Mesenchymal stem cell (in vitro differentiated cells and primary cell): ENCODE measurements around the gene RAB11FIP2.

Source experiments
- DNase-seq: peaks from one replicate; pipeline ENCODE4 v3.0.0-alpha.2; 2013
- H2AFZ ChIP-seq: one replicate; pipeline ENCODE4 v1.6.1; 2013; ENCODE audit warnings: low read depth, mild to moderate bottlenecking, control low read depth, inconsistent platforms, low read length, moderate library complexity
- H2AK5ac ChIP-seq: 2 replicates; pipeline ENCODE4 v1.6.1; 2013; ENCODE audit warnings: low read length, moderate library complexity, mild to moderate bottlenecking, inconsistent platforms; ENCODE audit not compliant: severe bottlenecking
- H2BK120ac ChIP-seq: one replicate; pipeline ENCODE4 v1.6.1; 2013; ENCODE audit warnings: low read depth, mild to moderate bottlenecking, inconsistent platforms, low read length, moderate library complexity
- H2BK12ac ChIP-seq, 2 experiments: one replicate each; pipeline ENCODE4 v1.6.1; 2013; ENCODE audit warnings: inconsistent platforms in 2 of 2, low read length in 2 of 2, mild to moderate bottlenecking in 2 of 2, moderate library complexity in 2 of 2, control low read depth in 1 of 2
- H2BK15ac ChIP-seq: one replicate; pipeline ENCODE4 v1.6.1; 2013; ENCODE audit warnings: mild to moderate bottlenecking, low read depth, inconsistent platforms; ENCODE audit not compliant: poor library complexity, severe bottlenecking
- H2BK5ac ChIP-seq: 2 replicates; pipeline ENCODE4 v1.6.1; 2013; ENCODE audit warnings: low read depth, mild to moderate bottlenecking, low read length, control low read depth, inconsistent platforms; ENCODE audit not compliant: poor library complexity, severe bottlenecking
- H3K14ac ChIP-seq, 2 experiments: one replicate each; pipeline ENCODE4 v1.6.1; 2013; ENCODE audit warnings: inconsistent platforms in 2 of 2, low read length in 2 of 2, control low read depth in 1 of 2, mild to moderate bottlenecking in 1 of 2, moderate library complexity in 1 of 2
- H3K18ac ChIP-seq, 2 experiments: one replicate each; pipeline ENCODE4 v1.6.1; 2013; ENCODE audit warnings: inconsistent platforms in 2 of 2, low read length in 2 of 2, control low read depth in 1 of 2, low read depth in 1 of 2, mild to moderate bottlenecking in 1 of 2
- H3K23ac ChIP-seq, 2 experiments: one replicate each; pipeline ENCODE4 v1.6.1; 2013; ENCODE audit warnings: inconsistent platforms in 2 of 2, low read length in 2 of 2, mild to moderate bottlenecking in 2 of 2, moderate library complexity in 2 of 2, control low read depth in 1 of 2
- H3K27ac ChIP-seq: 2 replicates; pipeline ENCODE4 v1.5.1; 2013; ENCODE audit warnings: mild to moderate bottlenecking, moderate library complexity, low read length, control low read depth, inconsistent platforms; ENCODE audit not compliant: poor library complexity, severe bottlenecking
- H3K27me3 ChIP-seq, 2 experiments: 2 replicates each; pipeline versions ENCODE4 v1.6.1 to v1.7.0; 2013; ENCODE audit warnings: low read length in 2 of 2, mild to moderate bottlenecking in 2 of 2, moderate library complexity in 2 of 2, control low read depth in 1 of 2, inconsistent platforms in 1 of 2; ENCODE audit not compliant: control insufficient read depth in 1 of 2, insufficient read depth in 1 of 2
- H3K36me3 ChIP-seq, 2 experiments: 2 replicates each; pipeline versions ENCODE4 v1.6.1 to v1.7.0; 2013; ENCODE audit warnings: low read length in 2 of 2, control low read depth in 1 of 2, inconsistent platforms in 1 of 2, low read depth in 1 of 2, mild to moderate bottlenecking in 1 of 2; ENCODE audit not compliant: insufficient read depth in 2 of 2, control insufficient read depth in 1 of 2
- H3K4ac ChIP-seq, 2 experiments: one replicate each; pipeline ENCODE4 v1.6.1; 2013; ENCODE audit warnings: inconsistent platforms in 2 of 2, low read length in 2 of 2, mild to moderate bottlenecking in 2 of 2, moderate library complexity in 2 of 2, control low read depth in 1 of 2, low read depth in 1 of 2
- H3K4me1 ChIP-seq: 2 replicates; pipeline ENCODE4 v1.6.1; 2013; ENCODE audit warnings: low read depth, low read length, control low read depth; ENCODE audit not compliant: control insufficient read depth, insufficient read depth
- H3K4me2 ChIP-seq: 2 replicates; pipeline ENCODE4 v1.6.1; 2013; ENCODE audit warnings: low read length, mild to moderate bottlenecking, inconsistent platforms; ENCODE audit not compliant: poor library complexity, severe bottlenecking
- H3K4me3 ChIP-seq, 2 experiments: 2 replicates each; pipeline versions ENCODE4 v1.5.1 to v1.7.0; 2013; ENCODE audit warnings: low read length in 2 of 2, mild to moderate bottlenecking in 2 of 2, control low read depth in 1 of 2, low read depth in 1 of 2; ENCODE audit not compliant: insufficient read depth in 1 of 2
- H3K79me1 ChIP-seq: replicated peaks from 2 replicates; pipeline ENCODE4 v1.6.1; 2013; ENCODE audit warnings: mild to moderate bottlenecking, control low read depth, low read length, inconsistent platforms; ENCODE audit not compliant: poor library complexity, severe bottlenecking
- H3K9ac ChIP-seq: 2 replicates; pipeline ENCODE4 v1.7.0; 2013; ENCODE audit warnings: mild to moderate bottlenecking, low read length, moderate library complexity
- H3K9me3 ChIP-seq: 2 replicates; pipeline ENCODE4 v1.7.0; 2013; ENCODE audit warnings: mild to moderate bottlenecking, low read length; ENCODE audit not compliant: control insufficient read depth
- H4K8ac ChIP-seq: one replicate; pipeline ENCODE4 v1.6.1; 2013; ENCODE audit warnings: inconsistent platforms, mild to moderate bottlenecking, low read length, moderate library complexity
- H4K91ac ChIP-seq: one replicate; pipeline ENCODE4 v1.6.1; 2013; ENCODE audit warnings: mild to moderate bottlenecking, low read length, inconsistent platforms
- WGBS: methylation state at CpG from one replicate; pipeline ENCODE4 v1.1.7; 2013; ENCODE audit warnings: mixed read lengths; 5-methylcytosine and 5-hydroxymethylcytosine counted together

The RAB11FIP2 gene

GRCh38 chr10:118047880-118048279 lies 1.1 kb upstream of the RAB11FIP2 start:
- H4K8ac ChIP-seq: no peak overlapping the region
- H3K4ac ChIP-seq: no peak overlapping the region
- H3K18ac ChIP-seq: no peak overlapping the region
- no peak overlapping the region for H2AK5ac ChIP-seq
- peak overlapping the region; percentile 95 for H3K9ac ChIP-seq
- H3K79me1 ChIP-seq: peaks cover 5% of the 10 kb centered on the region
- no peaks in the 10 kb centered on the region for H3K36me3 ChIP-seq
- no peak overlapping the region for H3K4me2 ChIP-seq
- WGBS: 100% methylated on average over 2 of the region's 5 CpGs
- H4K91ac ChIP-seq: no peak overlapping the region
- H3K9me3 ChIP-seq: no peaks in the 10 kb centered on the region
- H2BK120ac ChIP-seq: no peak overlapping the region
- H3K27me3 ChIP-seq: no peaks in the 10 kb centered on the region
- no peak overlapping the region for H2BK5ac ChIP-seq
- H3K23ac ChIP-seq: no peak overlapping the region
- peak overlapping the region in 1 of 2 experiments; percentile 90 for H3K4me3 ChIP-seq
- no peak overlapping the region for H2BK15ac ChIP-seq
- peaks cover 5% of the 10 kb centered on the region for H3K4me1 ChIP-seq
- H3K14ac ChIP-seq: no peak overlapping the region
- no peak overlapping the region for H2BK12ac ChIP-seq
- DNase-seq: no peak
- no peak overlapping the region for H2AFZ ChIP-seq
- H3K27ac ChIP-seq: no peak overlapping the region

DNA sequence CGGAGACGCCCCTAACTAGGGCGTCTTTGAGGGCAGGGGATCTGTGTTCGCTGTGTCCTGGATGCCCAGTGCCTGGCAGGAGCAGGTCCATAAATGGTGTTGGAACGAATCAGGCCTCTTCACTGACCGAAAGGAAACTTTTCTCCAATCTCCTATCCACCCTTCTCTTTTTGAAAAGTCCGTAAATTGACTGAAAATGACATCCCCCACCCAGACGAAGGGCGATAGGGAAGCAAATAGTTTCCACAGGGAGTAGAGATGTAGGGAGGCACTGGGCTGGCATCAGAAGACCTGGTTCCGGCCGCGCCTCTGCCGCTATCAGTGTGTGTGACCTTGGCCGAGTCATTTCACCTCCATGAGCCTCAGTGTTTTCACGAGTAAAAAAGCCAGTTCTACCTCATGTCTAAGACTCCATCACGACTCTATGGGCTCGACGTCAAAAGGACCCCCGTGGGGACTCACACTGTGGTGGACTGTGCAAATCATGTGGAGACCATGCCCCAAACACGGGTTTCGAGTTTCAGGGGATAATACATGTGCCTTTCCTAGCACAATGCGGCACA lies 497 bp upstream of the RAB11FIP2 start:
- DNase-seq: no peak
- WGBS: 66% methylated on average over 20 of the region's 22 CpGs
- Histone ChIP-seq H3K18ac (peak overlapping the region; percentile 93 to 98), H3K23ac (no peak overlapping the region), H2AFZ (peak overlapping the region; percentile 91), H4K91ac (peak overlapping the region; percentile 20), H2BK12ac (no peak overlapping the region), H2BK5ac (no peak overlapping the region), H3K79me1 (peaks cover 5% of the 10 kb centered on the region), H3K14ac (no peak overlapping the region), H3K4ac (peak overlapping the region in 1 of 2 experiments; percentile 32), H2AK5ac (no peak overlapping the region), H2BK120ac (no peak overlapping the region), H2BK15ac (peak overlapping the region; percentile 83), H3K4me2 (peak overlapping the region; percentile 86), H3K9me3 (no peaks in the 10 kb centered on the region), H3K4me1 (peaks cover 5% of the 10 kb centered on the region), H4K8ac (peak overlapping the region; percentile 94), H3K36me3 (no peaks in the 10 kb centered on the region), H3K27ac (no peak overlapping the region), H3K9ac (peak overlapping the region; percentile 95), H3K27me3 (no peaks in the 10 kb centered on the region), H3K4me3 (peak overlapping the region; percentile 69 to 90)

GRCh38 chr10:118045837-118046394 lies 825 bp downstream of the RAB11FIP2 start:
- peaks cover 5% of the 10 kb centered on the region for H3K4me1 ChIP-seq
- no peak overlapping the region for H3K23ac ChIP-seq

DNA sequence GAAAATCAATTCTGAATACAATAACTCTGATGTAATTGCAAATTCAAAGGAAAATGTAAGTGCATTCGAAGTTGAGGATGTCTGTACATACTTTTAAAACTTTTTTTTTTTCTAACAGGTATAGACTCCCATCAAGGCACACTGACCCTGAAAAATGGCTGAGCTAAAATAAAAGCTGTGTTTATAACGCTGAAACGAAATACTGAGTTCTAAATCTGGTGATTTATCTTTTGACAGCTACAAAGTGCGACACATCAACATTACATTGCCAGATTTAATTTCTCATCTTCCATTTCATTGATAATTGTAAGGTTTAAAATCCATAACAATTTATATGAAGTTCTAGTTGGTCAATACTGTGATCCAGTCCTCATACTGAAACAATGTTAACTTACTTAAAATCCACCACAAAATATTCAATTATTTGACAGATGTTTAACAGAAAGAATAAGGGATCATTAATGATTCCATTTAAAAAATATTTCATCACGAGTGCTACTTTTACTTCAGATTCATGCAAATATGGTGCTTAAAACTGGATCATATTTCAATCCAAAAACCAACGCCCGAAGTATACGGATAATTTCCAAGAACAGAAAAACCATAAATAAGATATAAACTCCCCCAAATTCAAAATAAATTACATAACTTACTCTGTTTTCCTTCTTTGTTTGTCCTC lies 1.4 kb downstream of the RAB11FIP2 start:
- Histone ChIP-seq H4K91ac (no peak overlapping the region), H2BK120ac (no peak overlapping the region), H3K18ac (no peak overlapping the region), H3K9ac (peak overlapping the region; percentile 95), H2AFZ (no peak overlapping the region), H3K9me3 (no peaks in the 10 kb centered on the region), H2BK5ac (no peak overlapping the region), H3K27ac (no peak overlapping the region), H3K27me3 (no peaks in the 10 kb centered on the region), H2BK15ac (no peak overlapping the region), H3K4ac (no peak overlapping the region), H3K79me1 (peaks cover 5% of the 10 kb centered on the region), H3K36me3 (no peaks in the 10 kb centered on the region), H3K4me1 (peaks cover 5% of the 10 kb centered on the region), H2BK12ac (no peak overlapping the region), H4K8ac (no peak overlapping the region), H3K23ac (no peak overlapping the region), H3K4me3 (peak overlapping the region in 1 of 2 experiments; percentile 90), H2AK5ac (no peak overlapping the region), H3K4me2 (peak overlapping the region; percentile 86), H3K14ac (no peak overlapping the region)
- DNase-seq: no peak
- WGBS: 88% methylated on average over 8 of the region's 8 CpGs

More at GRCh38 chr10:118045837-118046394, 825 bp downstream of the RAB11FIP2 start:
- Histone ChIP-seq H2AK5ac (no peak overlapping the region), H2BK5ac (no peak overlapping the region), H2BK15ac (peak overlapping the region; percentile 96), H2BK12ac (no peak overlapping the region), H3K4me2 (peak overlapping the region; percentile 86), H3K4ac (peak overlapping the region in 1 of 2 experiments; percentile 81), H3K4me3 (peak overlapping the region; percentile 69 to 90), H3K14ac (peak overlapping the region in 1 of 2 experiments; percentile 61), H3K18ac (peak overlapping the region; percentile 93 to 98), H3K36me3 (no peaks in the 10 kb centered on the region), H3K27me3 (no peaks in the 10 kb centered on the region), H4K91ac (peak overlapping the region; percentile 98), H3K27ac (peak overlapping the region; percentile 6), H3K79me1 (peaks cover 5% of the 10 kb centered on the region), H3K9ac (peak overlapping the region; percentile 95), H3K9me3 (no peaks in the 10 kb centered on the region), H2AFZ (peak overlapping the region; percentile 75), H2BK120ac (peak overlapping the region; percentile 100), H4K8ac (peak overlapping the region; percentile 90)
- WGBS: 8% methylated on average over 14 of the region's 14 CpGs
- DNase-seq: peak; percentile 56
